ENCODE results near the gene SNX32. TPM values are rescaled to one million over a fixed set of nuclear protein-coding genes. Genes with fewer than 3 reads are reported as not detected.

Gene SNX32
- total RNA-seq, 1 donor from 2014 or later: not detected

DNA sequence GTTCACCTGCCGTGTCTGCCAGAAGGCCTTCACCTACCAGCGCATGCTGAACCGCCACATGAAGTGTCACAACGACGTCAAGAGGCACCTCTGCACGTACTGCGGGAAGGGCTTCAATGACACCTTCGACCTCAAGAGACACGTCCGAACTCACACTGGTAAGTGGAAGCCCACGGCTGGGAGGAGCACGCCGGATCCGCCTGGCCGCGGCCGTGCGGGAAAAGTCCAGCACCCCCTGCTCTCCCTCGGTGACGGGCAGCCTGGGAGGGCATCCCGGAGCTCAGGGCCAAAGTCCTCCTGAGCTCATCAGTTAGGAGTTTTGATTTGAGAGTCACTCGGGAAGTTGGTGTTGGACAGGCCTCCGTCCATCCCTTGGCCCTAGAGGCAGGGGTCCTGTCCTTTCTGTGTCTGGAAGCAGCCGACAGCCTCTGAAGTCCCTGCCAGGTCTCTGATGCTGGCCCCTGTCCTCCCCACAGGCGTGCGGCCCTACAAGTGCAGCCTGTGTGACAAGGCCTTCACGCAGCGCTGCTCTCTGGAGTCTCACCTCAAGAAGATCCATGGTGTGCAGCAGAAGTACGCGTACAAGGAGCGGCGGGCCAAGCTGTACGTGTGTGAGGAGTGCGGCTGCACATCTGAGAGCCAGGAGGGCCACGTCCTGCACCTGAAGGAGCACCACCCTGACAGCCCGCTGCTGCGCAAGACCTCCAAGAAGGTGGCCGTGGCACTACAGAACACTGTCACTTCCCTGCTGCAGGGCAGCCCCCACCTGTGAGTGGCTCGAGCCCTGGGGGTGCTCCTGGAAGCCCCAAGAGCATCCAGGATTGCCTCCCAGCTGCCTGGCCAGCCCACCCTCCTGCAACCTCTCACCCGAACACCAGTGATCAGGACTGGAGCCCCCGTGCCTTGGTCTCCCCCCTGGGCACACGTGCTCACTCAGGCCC is 38.9 kb upstream of the SNX32 start:
- intact Hi-C loops (cut with DNase I): no loop called here
- no peak for ATAC-seq (ENCODE audit: poor library complexity)
- DNase-seq: no peak

DNA sequence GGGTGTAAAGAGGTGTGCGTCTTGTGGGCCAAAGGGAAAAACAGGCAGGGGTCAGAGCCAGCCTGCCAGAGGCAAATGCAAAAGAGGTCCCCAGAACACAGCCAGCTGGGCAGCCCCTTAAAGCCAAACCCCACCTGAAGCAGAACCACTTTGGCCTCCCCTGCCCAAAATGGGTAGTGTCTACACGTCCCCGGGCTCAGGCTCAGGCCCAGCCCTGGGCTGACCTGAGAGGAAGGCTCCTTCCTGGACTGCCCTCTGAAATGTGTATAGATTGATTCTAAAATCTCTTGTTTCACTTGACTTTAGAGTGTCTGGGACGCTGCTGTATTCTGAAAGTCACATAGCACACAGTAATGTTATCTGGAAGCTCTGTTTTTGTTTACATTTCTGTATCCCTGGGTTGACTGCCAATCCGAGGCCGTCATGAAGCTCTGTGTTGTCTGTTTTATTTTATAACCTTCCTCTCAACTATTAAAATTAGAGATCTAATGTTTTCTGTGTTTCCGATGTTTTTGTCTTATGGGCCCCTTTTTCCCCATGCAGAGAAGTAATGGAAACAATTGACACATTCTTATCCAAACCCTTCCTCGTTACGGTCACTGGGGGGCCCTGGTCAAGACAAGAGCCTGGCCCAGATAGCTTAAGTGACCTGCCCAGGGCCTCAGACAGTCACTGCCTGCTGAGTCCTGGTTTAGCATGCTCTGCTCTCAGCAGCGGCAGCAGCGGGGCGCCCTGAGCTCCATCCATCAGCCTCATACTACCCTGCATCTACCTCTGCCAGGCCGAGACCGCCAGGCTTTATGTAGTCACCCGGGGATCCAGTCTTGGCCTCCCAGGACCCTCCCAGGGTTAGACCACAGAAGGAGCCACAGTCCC is 36.8 kb upstream of the SNX32 start:
- ATAC-seq (ENCODE audit: poor library complexity) (no peak), DNase-seq (no peak)
- intact Hi-C loops (cut with DNase I): no loop called here

DNA sequence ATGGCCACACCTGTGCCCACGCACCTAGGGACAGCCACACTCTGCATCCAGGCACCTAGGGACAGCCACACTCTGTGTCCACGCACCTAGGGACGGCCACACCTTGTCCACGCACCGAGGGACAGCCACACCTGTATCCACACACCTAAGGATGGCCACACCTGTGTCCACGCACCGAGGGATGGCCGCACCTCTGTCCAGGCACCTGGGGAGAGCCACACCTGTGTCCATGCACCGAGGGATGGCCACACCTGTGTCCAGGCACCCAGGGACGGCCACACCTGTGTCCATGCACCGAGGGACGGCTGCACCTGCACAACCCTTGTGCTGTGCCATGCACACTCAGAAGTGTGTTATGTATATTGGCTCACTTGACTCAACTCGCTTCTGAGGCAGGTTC is 36.1 kb upstream of the SNX32 start:
- DNase-seq (no peak), ATAC-seq (ENCODE audit: poor library complexity) (no peak)
- intact Hi-C loops (cut with DNase I): no loop called here

GRCh38 chr11:65798882-65799281 is 34.9 kb upstream of the SNX32 start:
- intact Hi-C loops (cut with DNase I): no loop called here
- ATAC-seq (ENCODE audit: poor library complexity) (no peak), DNase-seq (no peak)

DNA sequence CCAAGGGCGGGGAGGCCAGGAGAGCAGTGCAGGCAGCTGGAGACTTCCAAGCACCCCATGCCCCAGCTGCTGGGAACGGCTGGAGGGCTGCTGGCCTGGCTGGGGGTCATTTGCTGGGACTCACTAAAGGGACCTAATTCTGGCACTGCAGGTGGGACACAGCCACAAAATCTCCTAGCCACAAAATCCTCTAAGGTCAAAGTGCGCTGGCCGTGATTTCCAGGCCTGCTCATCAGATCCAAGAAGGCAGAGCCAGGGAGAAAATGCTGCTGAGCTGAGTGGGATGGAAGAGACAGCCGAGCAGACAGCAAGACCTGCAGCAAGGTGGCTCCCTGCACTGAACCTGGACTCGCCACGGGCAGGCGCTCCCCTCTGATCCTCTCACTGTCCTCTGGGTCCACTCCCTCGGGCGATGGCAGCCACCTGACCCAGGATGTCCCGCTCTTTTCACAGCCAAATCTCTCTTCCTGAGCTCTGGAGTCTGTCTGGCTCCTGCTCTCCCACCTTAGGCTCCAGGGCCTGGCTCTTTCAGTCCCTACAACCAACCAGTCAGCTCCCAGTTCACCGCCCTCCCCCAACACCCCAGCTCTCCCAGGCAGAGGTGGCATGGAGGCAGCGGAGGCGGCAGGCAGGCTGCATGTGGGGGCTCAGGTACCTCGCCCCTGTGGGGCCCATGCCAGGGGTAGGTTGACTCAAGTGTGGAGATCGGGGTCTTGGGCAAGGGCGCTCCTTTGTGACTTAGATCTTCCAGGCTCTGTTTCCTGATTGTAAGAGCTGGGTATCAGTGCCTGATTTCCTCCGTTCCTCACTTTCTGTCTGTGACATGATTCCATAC is 32.4 kb upstream of the SNX32 start:
- ATAC-seq (ENCODE audit: poor library complexity) (no peak), DNase-seq (no peak)
- intact Hi-C loops (cut with DNase I): no loop called here

DNA sequence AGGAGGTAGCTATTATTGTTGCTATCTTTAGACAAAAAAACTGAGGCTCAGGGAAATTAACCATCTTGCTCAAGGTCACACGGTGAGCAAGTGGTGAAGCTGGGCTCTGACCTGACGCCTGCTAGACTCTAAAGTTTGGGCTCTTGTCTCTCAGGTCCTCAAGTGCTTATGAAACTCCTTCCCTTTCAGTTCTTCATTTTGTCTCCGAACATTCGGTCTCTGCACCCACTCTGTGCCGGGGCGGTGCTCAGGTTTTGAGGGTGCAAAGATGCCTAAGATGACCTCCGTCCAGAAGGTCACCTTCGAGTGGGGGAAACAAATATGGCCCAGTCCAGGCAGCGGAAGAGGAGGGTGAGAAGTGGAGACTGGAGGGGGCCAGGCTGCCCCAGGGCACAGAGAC is 30.9 kb upstream of the SNX32 start:
- intact Hi-C loops (cut with DNase I): no loop called here
- DNase-seq (no peak), ATAC-seq (ENCODE audit: poor library complexity) (no peak)

GRCh38 chr11:65803797-65804492 is 29.8 kb upstream of the SNX32 start:
- no peak for ATAC-seq (ENCODE audit: poor library complexity)
- intact Hi-C loops (cut with DNase I): no loop called here
- DNase-seq: no peak

GRCh38 chr11:65806979-65807378 is 26.8 kb upstream of the SNX32 start:
- DNase-seq: no peak
- intact Hi-C loops (cut with DNase I): no loop called here
- ATAC-seq (ENCODE audit: poor library complexity): no peak

GRCh38 chr11:65808744-65809341 is 24.9 kb upstream of the SNX32 start:
- DNase-seq (no peak), ATAC-seq (ENCODE audit: poor library complexity) (no peak)

GRCh38 chr11:65809496-65809895 is 24.3 kb upstream of the SNX32 start:
- DNase-seq: no peak
- intact Hi-C loops (cut with DNase I): no loop called here
- no peak for ATAC-seq (ENCODE audit: poor library complexity)

More at GRCh38 chr11:65808744-65809341, 24.9 kb upstream of the SNX32 start:
- intact Hi-C loops (cut with DNase I): no loop called here

DNA sequence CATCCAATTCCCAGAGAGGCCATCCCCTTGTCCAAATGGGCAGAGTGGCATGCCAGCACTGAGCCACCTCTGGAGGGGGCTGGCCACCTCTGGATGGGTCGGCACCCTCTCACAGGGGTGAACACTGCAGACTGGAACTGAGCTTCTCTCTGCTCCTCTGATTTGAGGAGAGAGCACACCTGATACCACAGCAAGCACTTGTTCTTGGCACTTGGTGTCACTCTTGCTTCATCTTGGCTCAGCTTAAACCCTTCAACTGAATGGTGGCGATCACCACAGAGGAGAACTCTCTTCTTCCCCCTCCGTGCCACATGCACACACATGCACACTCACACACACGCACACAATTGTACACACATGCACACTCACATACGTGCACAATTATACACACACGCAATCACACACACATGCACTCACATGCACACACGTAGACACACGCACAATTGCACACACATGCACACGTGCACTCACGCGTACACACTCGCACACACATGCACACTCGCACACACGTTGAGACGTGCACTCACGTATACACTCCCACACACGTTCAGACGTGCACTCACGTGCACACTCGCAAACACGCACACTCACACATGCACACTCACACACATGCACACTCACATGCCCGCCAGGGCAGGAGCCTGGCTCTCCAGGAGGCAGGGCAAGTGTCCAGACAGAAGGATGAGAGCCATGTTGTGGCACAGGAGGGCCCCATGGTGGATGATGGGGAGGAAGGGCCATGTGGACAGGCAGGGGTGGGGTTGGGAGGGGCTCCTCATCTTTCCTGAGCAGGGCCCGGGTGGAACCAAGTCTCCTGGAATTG is 23.5 kb upstream of the SNX32 start:
- intact Hi-C loops (cut with DNase I): loop anchor here (10.0 kb wide), 1 partner anchor 185 kb away; no protein-coding TSS in a partner anchor
- DNase-seq: no peak
- no peak for ATAC-seq (ENCODE audit: poor library complexity)

GRCh38 chr11:65811764-65812475 is 21.8 kb upstream of the SNX32 start:
- no peak for DNase-seq
- intact Hi-C loops (cut with DNase I): loop anchor here (10.0 kb wide), 1 partner anchor 187 kb away; no protein-coding TSS in a partner anchor
- peak; percentile 38 for ATAC-seq (ENCODE audit: poor library complexity)

DNA sequence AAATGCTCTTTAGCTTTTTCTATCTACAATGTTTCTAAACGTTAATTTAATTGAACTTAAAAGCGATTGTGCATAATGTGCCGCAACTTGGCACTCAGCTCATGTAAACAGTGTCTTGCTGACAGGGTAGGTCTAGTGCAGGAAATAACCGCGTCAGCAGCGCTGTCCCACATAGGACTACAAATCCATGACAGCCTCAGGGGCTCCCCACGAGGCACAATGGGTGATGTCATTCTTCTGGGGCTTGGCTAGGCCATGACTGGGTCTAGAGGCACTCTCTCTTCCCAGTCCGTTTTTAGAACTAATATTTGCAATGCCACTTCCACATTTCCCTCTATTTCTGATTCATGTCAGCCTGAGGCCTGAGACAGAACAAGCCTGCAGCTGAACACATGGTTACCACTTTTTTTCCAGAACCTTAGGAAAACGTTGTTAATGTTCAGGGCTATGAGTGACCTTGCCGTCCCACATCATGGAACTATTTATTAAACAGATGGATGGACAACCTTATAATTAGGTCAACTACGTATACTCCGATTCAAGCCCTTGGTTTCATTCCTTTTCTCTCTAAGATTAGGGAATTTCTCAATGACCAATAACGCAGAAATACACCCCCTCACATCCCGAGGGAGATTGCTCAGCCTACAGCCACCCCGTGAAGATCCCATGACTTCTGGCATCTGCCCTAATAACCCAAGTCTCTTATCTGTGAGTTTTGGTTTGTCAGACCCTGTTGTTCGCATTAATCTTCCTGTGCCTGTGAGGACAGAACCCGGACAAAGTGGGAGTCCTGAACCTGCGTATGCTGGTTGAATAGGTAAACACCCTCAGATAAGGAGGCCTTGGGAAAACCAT is 19.4 kb upstream of the SNX32 start:
- DNase-seq: no peak
- no peak for ATAC-seq (ENCODE audit: poor library complexity)
- intact Hi-C loops (cut with DNase I): loop anchor here (10.0 kb wide), 1 partner anchor 190 kb away; no protein-coding TSS in a partner anchor

GRCh38 chr11:65814986-65815565 is 18.7 kb upstream of the SNX32 start:
- intact Hi-C loops (cut with DNase I): loop anchor here (5.0 to 10.0 kb wide), 3 partner anchors 33 to 190 kb away; partner anchors contain the start of genes AP5B1 and KAT5
- DNase-seq (no peak), ATAC-seq (ENCODE audit: poor library complexity) (no peak)

DNA sequence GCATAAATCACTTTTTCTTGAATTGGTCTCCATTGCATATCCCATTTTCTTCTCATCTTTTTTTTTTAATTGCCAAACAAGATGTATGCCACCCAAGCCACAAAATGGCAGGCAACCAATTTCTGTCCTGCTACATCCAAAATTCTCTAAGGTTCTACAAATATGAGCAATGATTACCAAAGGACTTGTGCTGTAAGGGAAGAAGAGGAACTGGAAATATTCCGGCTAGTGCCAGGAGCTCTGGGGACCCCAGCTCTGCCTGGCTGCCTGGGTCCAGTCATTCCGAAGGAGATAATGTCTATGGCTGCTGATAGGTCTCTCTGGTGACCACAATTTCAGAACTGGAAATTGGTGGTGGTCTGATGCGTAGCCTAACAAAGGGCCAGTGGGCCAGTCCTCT is 17.1 kb upstream of the SNX32 start:
- ATAC-seq (ENCODE audit: poor library complexity): no peak
- intact Hi-C loops (cut with DNase I): loop anchor here (5.0 to 10.0 kb wide), 3 partner anchors 34 to 192 kb away; partner anchors contain the start of genes AP5B1 and KAT5
- DNase-seq: no peak
